GM18861 (cell line): Measurements from ENCODE around the gene NUP153.
"Not testable (repeated sequence)": the region's sequence is repeated elsewhere in the genome, so short reads cannot be mapped to it uniquely, and the experiment has no call there.

ENCODE experiments used
- ATAC-seq: cut with Tn5 transposase; IDR thresholded peaks from one replicate; pipeline ENCODE4 v1.9.1; 2021; ENCODE audit not compliant: unreplicated experiment

Gene NUP153

GRCh38 chr6:17714879-17715851, 8.4 kb upstream of the NUP153 start:
- peak; percentile 89 for ATAC-seq

GRCh38 chr6:17714177-17714576, 7.5 kb upstream of the NUP153 start:
- ATAC-seq = no peak

- no peak for ATAC-seq
Measured at GRCh38 chr6:17712576-17712975, 5.9 kb upstream of the NUP153 start.

- ATAC-seq = no peak
Measured at GRCh38 chr6:17710331-17710730, 3.6 kb upstream of the NUP153 start.

GRCh38 chr6:17709476-17709875, 2.8 kb upstream of the NUP153 start:
- no peak for ATAC-seq

GRCh38 chr6:17708035-17708434, 1.3 kb upstream of the NUP153 start:
- ATAC-seq = not testable (repeated sequence)

GRCh38 chr6:17707371-17707651, 586 bp upstream of the NUP153 start:
- no peak for ATAC-seq

GRCh38 chr6:17705778-17706579, 746 bp downstream of the NUP153 start:
- ATAC-seq = peak; percentile 45

GRCh38 chr6:17705428-17705777, 1.3 kb downstream of the NUP153 start:
- ATAC-seq = no peak

- ATAC-seq = peak; percentile 16
Measured at GRCh38 chr6:17703256-17703694, 3.5 kb downstream of the NUP153 start.

- ATAC-seq = no peak
Measured at GRCh38 chr6:17700421-17701416, 6.0 kb downstream of the NUP153 start.

GRCh38 chr6:17691925-17692538, 14.7 kb downstream of the NUP153 start:
- no peak for ATAC-seq

GRCh38 chr6:17688481-17688880, 18.2 kb downstream of the NUP153 start:
- no peak for ATAC-seq

GRCh38 chr6:17687136-17687535, 19.6 kb downstream of the NUP153 start:
- ATAC-seq = no peak

GRCh38 chr6:17684134-17684533, 22.6 kb downstream of the NUP153 start:
- no peak for ATAC-seq

- no peak for ATAC-seq
Measured at GRCh38 chr6:17683428-17683827, 23.3 kb downstream of the NUP153 start.

- no peak for ATAC-seq
Measured at GRCh38 chr6:17679726-17680125, 27.0 kb downstream of the NUP153 start.

GRCh38 chr6:17677602-17678001, 29.1 kb downstream of the NUP153 start:
- ATAC-seq = no peak

GRCh38 chr6:17673543-17674254, 33.0 kb downstream of the NUP153 start:
- no peak for ATAC-seq
